ENCODE measurements around the gene GPBP1L1.

GRCh38 chr1:45694823-45695222 is 8.5 kb upstream of the GPBP1L1 start:
- TF ChIP-seq CTCF (IDR thresholded peaks at IDR 0.05) = no peak
- no peak for TF ChIP-seq POLR2AphosphoS5 (IDR thresholded peaks at IDR 0.05)
- TF ChIP-seq POLR2A (IDR thresholded peaks at IDR 0.05) = no peak
- TF ChIP-seq EP300 (IDR thresholded peaks at IDR 0.05) = no peak
